ENCODE measurements around the gene PHF21B.
A peak's percentile ranks its signal among the peaks of the same experiment; 100 is the strongest.

PHF21B gene

DNA sequence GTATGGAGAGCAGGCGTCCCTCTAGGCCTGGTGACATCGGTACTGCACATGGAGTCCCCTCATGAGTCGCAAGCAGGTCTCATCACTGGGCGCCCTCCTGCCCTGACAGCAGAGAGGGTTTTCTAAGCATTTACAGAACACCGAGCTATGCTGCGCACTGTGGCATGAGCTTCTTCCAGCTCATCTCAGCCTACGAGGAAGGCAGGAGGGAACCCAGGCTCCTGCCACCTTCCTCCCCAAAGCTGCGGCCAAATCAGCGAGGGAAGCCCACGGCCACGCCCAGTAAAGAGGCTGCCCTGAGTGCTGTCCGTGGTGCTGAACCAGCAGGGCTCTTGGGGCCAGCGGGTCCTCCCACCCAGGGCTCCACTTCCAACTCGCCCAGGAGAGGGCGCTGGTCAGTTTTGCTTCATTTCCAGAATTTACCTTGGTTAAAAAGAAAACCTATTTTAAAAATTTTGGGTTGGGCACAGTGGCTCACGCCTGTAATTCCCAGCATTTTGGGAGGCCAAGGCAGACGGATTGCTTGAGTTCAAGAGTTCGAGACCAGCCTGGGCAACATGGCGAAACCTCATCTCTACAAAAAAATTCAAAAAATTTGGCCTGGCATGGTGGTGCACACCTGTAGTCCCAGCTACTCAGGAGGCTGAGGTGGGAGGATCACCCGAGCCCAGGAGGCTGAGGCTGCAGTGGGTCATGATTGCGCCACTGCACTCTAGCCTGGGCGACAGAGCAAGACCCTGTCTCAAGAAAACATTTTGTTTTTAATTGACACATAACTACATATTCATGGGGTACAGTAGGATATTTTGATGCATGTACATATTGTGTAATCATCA lies 34.2 kb downstream of the PHF21B start:
- Mint-ChIP-seq H3K27ac (no peak overlapping the region), H3K9me3 (no peaks in the 10 kb centered on the region)

DNA sequence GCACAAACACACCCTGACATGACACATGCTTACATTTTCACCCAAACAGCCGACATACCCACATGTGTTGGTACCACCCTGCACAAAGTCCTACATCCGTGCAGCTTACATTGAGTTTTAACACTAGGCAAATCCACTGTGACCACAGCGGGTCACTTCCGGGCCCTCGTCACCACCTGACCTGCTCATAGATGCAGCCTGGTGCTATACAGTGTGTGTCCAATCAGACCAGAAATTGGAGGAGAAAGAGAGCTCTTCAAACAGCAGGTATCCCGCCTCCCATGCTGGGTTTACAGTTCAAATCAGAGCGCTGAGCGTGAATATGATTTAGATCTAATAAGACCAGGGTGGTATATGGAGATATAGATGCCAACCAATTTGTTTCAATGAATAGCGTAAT lies 35.4 kb downstream of the PHF21B start:
- no peaks in the 10 kb centered on the region for H3K9me3 Mint-ChIP-seq
- no peak overlapping the region for H3K27ac Mint-ChIP-seq
- H3K4me3 Mint-ChIP-seq: no peak overlapping the region
- H3K36me3 Mint-ChIP-seq (ENCODE audit: low read depth): peaks cover 10% of the 10 kb centered on the region
- no peaks in the 10 kb centered on the region for H3K4me1 Mint-ChIP-seq
- TF ChIP-seq, protein P1, sequence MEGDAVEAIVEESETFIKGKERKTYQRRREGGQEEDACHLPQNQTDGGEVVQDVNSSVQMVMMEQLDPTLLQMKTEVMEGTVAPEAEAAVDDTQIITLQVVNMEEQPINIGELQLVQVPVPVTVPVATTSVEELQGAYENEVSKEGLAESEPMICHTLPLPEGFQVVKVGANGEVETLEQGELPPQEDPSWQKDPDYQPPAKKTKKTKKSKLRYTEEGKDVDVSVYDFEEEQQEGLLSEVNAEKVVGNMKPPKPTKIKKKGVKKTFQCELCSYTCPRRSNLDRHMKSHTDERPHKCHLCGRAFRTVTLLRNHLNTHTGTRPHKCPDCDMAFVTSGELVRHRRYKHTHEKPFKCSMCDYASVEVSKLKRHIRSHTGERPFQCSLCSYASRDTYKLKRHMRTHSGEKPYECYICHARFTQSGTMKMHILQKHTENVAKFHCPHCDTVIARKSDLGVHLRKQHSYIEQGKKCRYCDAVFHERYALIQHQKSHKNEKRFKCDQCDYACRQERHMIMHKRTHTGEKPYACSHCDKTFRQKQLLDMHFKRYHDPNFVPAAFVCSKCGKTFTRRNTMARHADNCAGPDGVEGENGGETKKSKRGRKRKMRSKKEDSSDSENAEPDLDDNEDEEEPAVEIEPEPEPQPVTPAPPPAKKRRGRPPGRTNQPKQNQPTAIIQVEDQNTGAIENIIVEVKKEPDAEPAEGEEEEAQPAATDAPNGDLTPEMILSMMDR (IDR thresholded peaks at IDR 0.05; ENCODE audit: unreplicated experiment in 3 of 3): no peak
- peaks cover 7% of the 10 kb centered on the region for H3K27me3 Mint-ChIP-seq (ENCODE audit: low read depth)

More for the DNA sequence above, 34.2 kb downstream of the PHF21B start:
- peaks cover 10% of the 10 kb centered on the region for H3K36me3 Mint-ChIP-seq (ENCODE audit: low read depth)
- H3K4me1 Mint-ChIP-seq: no peaks in the 10 kb centered on the region
- TF ChIP-seq, protein P1 (IDR thresholded peaks at IDR 0.05; ENCODE audit: unreplicated experiment in 3 of 3): peak; percentile 87 to 92 (median 88)
- H3K4me3 Mint-ChIP-seq: no peak overlapping the region
- H3K27me3 Mint-ChIP-seq (ENCODE audit: low read depth): peaks cover 10% of the 10 kb centered on the region

- Mint-ChIP-seq H3K27me3 (ENCODE audit: low read depth) (peaks cover 7% of the 10 kb centered on the region), H3K36me3 (ENCODE audit: low read depth) (peaks cover 10% of the 10 kb centered on the region), H3K4me1 (no peaks in the 10 kb centered on the region), H3K27ac (no peak overlapping the region), H3K4me3 (no peak overlapping the region), H3K9me3 (no peaks in the 10 kb centered on the region)
- TF ChIP-seq, protein P1 (IDR thresholded peaks at IDR 0.05; ENCODE audit: unreplicated experiment in 3 of 3): no peak
These were observed 36.0 kb downstream of the PHF21B start for GRCh38 chr22:44973829-44974228.

- H3K9me3 Mint-ChIP-seq: no peaks in the 10 kb centered on the region
- H3K36me3 Mint-ChIP-seq (ENCODE audit: low read depth): peaks cover 14% of the 10 kb centered on the region
- no peaks in the 10 kb centered on the region for H3K4me1 Mint-ChIP-seq
- TF ChIP-seq, protein P1 (IDR thresholded peaks at IDR 0.05; ENCODE audit: unreplicated experiment in 3 of 3): no peak
- H3K27me3 Mint-ChIP-seq (ENCODE audit: low read depth): peaks cover 7% of the 10 kb centered on the region
- H3K27ac Mint-ChIP-seq: no peak overlapping the region
- no peak overlapping the region for H3K4me3 Mint-ChIP-seq
These were observed 37.3 kb downstream of the PHF21B start for GRCh38 chr22:44972363-44973083.

DNA sequence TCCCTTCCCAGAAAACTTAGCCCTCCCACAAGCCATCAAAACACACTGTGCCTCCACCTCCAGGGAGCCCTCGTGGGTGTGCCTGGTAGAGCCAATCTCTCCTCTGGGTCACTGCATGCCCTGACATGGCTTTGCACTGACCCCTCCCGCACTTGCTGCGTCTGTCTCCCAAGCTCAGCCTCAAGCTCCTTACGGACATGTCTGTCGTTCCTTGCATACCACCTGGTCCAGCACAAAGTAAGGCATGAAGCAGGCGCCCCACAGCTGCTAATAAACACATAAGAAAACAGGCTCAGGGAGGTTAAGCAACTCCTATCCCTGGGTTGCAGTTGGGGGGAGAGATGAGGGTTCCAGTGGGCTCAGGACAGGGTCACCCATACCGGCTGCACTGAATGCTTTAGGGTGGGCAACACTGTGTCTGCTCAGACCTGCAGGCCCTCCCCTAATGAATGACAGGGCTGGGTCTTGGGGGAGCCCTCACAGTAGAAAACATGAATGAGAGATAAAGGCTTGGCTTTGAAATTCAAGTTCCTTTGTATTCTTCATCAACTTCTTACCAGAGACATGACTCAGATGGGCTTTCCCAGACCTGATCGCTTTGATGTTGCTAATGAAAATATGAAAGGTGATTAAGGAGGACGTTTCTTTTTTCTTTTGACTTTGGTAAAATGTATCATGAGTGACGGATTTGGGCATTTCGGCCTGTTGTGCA lies 38.0 kb downstream of the PHF21B start:
- H3K27ac Mint-ChIP-seq: no peak overlapping the region
- peaks cover 7% of the 10 kb centered on the region for H3K27me3 Mint-ChIP-seq (ENCODE audit: low read depth)
- no peak overlapping the region for H3K4me3 Mint-ChIP-seq
- no peaks in the 10 kb centered on the region for H3K4me1 Mint-ChIP-seq
- peaks cover 14% of the 10 kb centered on the region for H3K36me3 Mint-ChIP-seq (ENCODE audit: low read depth)
- TF ChIP-seq, protein P1 (IDR thresholded peaks at IDR 0.05; ENCODE audit: unreplicated experiment in 3 of 3): no peak
- H3K9me3 Mint-ChIP-seq: no peaks in the 10 kb centered on the region
